Left lung (tissue), 14 donors: ENCODE results near the gene EMD. TPM values are rescaled to one million over a fixed set of nuclear protein-coding genes. Genes with fewer than 3 reads are reported as not detected.

Experiments
- ATAC-seq: fragments of 200-7000 bp; cut with Tn5 transposase; one replicate; pipeline ENCODE4 v1.9.1; 2020; ENCODE audit warnings: moderate library complexity
- DNase-seq, 4 donors: peaks; one replicate each; pipeline ENCODE4 v3.0.0-alpha.2; 2013 to 2020
- H3K27ac ChIP-seq, 2 donors: fragments of 200-600 bp; sonication (generic) in 1 of 2; one replicate each; pipeline versions ENCODE4 v1.5.0 to v1.8.0; 2020 to 2021
- H3K27me3 ChIP-seq, 2 donors: fragments of 200-600 bp; sonication (generic) in 1 of 2; one replicate each; pipeline versions ENCODE4 v1.5.0 to v1.8.0; 2020 to 2021
- H3K36me3 ChIP-seq, 2 donors: fragments of 200-600 bp; sonication (generic) in 1 of 2; one replicate each; pipeline versions ENCODE4 v1.5.0 to v1.8.0; 2020 to 2021
- H3K4me1 ChIP-seq, 2 donors: fragments of 200-600 bp; one replicate each; pipeline ENCODE4 v1.8.0; 2021
- H3K4me3 ChIP-seq, 2 donors: fragments of 200-600 bp; sonication (generic) in 1 of 2; one replicate each; pipeline versions ENCODE4 v1.5.0 to v1.8.0; 2020 to 2021; ENCODE audit warnings: mild to moderate bottlenecking in 1 of 2
- H3K9me3 ChIP-seq, 2 donors: fragments of 200-600 bp; sonication (generic) in 1 of 2; one replicate each; pipeline versions ENCODE4 v1.5.0 to v1.8.0; 2020 to 2021
- intact Hi-C, 2 donors: fragments of 100-400 bp; cut with DNase I; formaldehyde crosslinking; loops; one replicate each; pipeline versions ENCODE4 v1.11.2 to v1.14.2; 2022
- long read RNA-seq, 12 donors: library from polyadenylated mRNA in 2 of 12; unstranded in 2 of 12; transcript quantifications; one replicate each; pipeline ENCODE4 v2.0.0 and lab custom pipeline, GENCODE V29; 2019 to 2026
- polyA plus RNA-seq, 6 donors: library from polyadenylated mRNA; unstranded; fragments of 120-200 nt; gene quantifications; one replicate each; pipeline ENCODE4 v1.2.1, GENCODE V29; 2013; ENCODE audit not compliant: insufficient read length in 6 of 6
- total RNA-seq, 2 donors: library from RNA; stranded (reverse); fragmentation: NEBNext Ultra II Directional; extraction: Animal tissue kit (Norgen Biotek cat#: 25700); gene quantifications; one replicate each; pipeline ENCODE4 v1.2.1, GENCODE V29; 2021
- TF ChIP-seq, protein P1 (sequence below), 2 donors: fragments of 200-600 bp; sonication (generic) in 1 of 2; IDR thresholded peaks; one replicate each; pipeline versions ENCODE4 v1.5.0 to v1.8.0; 2021; ENCODE audit warnings: antibody characterized with exemption in 2 of 2
- donor health status: DM: no; HTN: yes; CAD: no.
- donor health status: DM: no; HTN: no; CAD: no.

The EMD gene
- total RNA-seq (10 to 100 TPM; 50.1 to 56.6 TPM), polyA plus RNA-seq (10 to 100 TPM; 55.4 to 77.1 (median 66.3) TPM)
- long read RNA-seq, donor 1, transcript EMD-202 (6 exons, 1,379 nt), result major isoform, 29 of 31 reads
- long read RNA-seq, donor 1, partial matches to known transcripts, result 0 of 31 reads
- long read RNA-seq, donor 1, other reads (novel, unspliced or antisense), result 0 of 31 reads
- long read RNA-seq, donor 2, transcript EMD-202 (6 exons, 1,379 nt), result major isoform, 37 of 41 reads
- long read RNA-seq, donor 2, partial matches to known transcripts, result 0 of 41 reads
- long read RNA-seq, donor 2, other reads (novel, unspliced or antisense), result 0 of 41 reads
- long read RNA-seq, donor 3, transcript EMD-202 (6 exons, 1,379 nt), result major isoform, 24 of 28 reads
- long read RNA-seq, donor 3, partial matches to known transcripts, result 0 of 28 reads
- long read RNA-seq, donor 3, other reads (novel, unspliced or antisense), result 0 of 28 reads
- long read RNA-seq, donor 4, partial matches to known transcripts, result 0 of 2 reads
- long read RNA-seq, donor 4, other reads (novel, unspliced or antisense), result 1 of 2 reads
- long read RNA-seq, donor 5, transcript EMD-202 (6 exons, 1,379 nt), result major isoform, 25 of 29 reads
- long read RNA-seq, donor 5, partial matches to known transcripts, result 0 of 29 reads
- long read RNA-seq, donor 5, other reads (novel, unspliced or antisense), result 0 of 29 reads
- long read RNA-seq, donor 6, transcript EMD-202 (6 exons, 1,379 nt), result major isoform, 23 of 25 reads
- long read RNA-seq, donor 6, partial matches to known transcripts, result 0 of 25 reads
- long read RNA-seq, donor 6, other reads (novel, unspliced or antisense), result 0 of 25 reads
- long read RNA-seq, donor 7, transcript EMD-202 (6 exons, 1,379 nt), result major isoform, 14 of 15 reads
- long read RNA-seq, donor 7, partial matches to known transcripts, result 0 of 15 reads
- long read RNA-seq, donor 7, other reads (novel, unspliced or antisense), result 0 of 15 reads
- long read RNA-seq, donor 8, transcript EMD-202 (6 exons, 1,379 nt), result major isoform, 30 of 32 reads
- long read RNA-seq, donor 8, partial matches to known transcripts, result 0 of 32 reads
- long read RNA-seq, donor 8, other reads (novel, unspliced or antisense), result 0 of 32 reads
- long read RNA-seq, donor 9, result 0 reads
- long read RNA-seq, donor 10, result 0 reads
- long read RNA-seq, donor 11, transcript EMD-202 (6 exons, 1,379 nt), result major isoform, 37 of 48 reads
- long read RNA-seq, donor 11, partial matches to known transcripts, result 0 of 48 reads
- long read RNA-seq, donor 11, other reads (novel, unspliced or antisense), result 6 of 48 reads
- long read RNA-seq, donor 12, transcript EMD-202 (6 exons, 1,379 nt), result major isoform, 22 of 28 reads
- long read RNA-seq, donor 12, partial matches to known transcripts, result 0 of 28 reads
- long read RNA-seq, donor 12, other reads (novel, unspliced or antisense), result 5 of 28 reads

DNA sequence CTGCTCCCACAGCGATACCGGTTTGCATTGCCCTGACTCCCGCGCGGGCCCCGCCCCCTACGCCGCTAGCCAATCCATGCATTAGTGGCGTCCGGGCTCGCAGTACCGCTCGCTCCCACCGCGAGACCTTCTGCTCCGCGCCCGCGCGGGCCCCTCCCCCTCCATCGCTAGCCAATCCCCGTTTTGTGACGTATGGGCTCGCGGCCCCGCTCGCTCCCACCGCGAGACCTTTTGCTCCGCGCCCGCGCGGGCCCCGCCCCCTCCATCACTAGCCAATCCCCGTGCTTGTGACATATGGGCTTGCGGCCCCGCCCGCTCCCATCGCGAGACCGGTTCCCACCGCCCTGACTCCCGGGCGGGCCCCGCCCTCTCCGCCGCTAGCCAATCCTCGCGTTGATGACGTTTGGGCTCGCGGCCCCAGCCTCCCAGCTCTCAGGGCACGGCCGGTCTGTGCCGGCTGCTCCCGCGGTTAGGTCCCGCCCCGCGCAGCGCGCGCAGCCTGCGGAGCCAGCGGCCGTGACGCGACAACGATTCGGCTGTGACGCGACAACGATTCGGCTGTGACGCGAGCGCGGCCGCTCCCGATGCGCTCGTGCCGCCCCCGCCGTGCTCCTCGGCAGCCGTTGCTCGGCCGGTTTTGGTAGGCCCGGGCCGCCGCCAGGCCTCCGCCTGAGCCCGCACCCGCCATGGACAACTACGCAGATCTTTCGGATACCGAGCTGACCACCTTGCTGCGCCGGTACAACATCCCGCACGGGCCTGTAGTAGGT is at the start of gene EMD:
EMD (plus strand) TSS at position 497 of the 770 bp plus-strand sequence; CDS start at position 687, 190 bp downstream.
- Histone ChIP-seq H3K27ac (peak within 1 kb of the TSS; percentile 95 to 96), H3K36me3 (no peaks in the 10 kb centered on the region), H3K4me3 (peak within 1 kb of the TSS; percentile 56 to 62), H3K9me3 (no peaks in the 10 kb centered on the region), H3K27me3 (no peaks in the 10 kb centered on the region), H3K4me1 (peaks cover 0 to 26% of the 10 kb centered on the region in 2 donors)
- DNase-seq, result peak; percentile 94 to 98 (median 97)
- intact Hi-C loops, result no loop called here
- TF ChIP-seq, protein P1, sequence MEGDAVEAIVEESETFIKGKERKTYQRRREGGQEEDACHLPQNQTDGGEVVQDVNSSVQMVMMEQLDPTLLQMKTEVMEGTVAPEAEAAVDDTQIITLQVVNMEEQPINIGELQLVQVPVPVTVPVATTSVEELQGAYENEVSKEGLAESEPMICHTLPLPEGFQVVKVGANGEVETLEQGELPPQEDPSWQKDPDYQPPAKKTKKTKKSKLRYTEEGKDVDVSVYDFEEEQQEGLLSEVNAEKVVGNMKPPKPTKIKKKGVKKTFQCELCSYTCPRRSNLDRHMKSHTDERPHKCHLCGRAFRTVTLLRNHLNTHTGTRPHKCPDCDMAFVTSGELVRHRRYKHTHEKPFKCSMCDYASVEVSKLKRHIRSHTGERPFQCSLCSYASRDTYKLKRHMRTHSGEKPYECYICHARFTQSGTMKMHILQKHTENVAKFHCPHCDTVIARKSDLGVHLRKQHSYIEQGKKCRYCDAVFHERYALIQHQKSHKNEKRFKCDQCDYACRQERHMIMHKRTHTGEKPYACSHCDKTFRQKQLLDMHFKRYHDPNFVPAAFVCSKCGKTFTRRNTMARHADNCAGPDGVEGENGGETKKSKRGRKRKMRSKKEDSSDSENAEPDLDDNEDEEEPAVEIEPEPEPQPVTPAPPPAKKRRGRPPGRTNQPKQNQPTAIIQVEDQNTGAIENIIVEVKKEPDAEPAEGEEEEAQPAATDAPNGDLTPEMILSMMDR (IDR thresholded peaks at IDR 0.05), result peak in 1 of 2 donors; percentile 46
- peak; percentile 89 for ATAC-seq

DNA sequence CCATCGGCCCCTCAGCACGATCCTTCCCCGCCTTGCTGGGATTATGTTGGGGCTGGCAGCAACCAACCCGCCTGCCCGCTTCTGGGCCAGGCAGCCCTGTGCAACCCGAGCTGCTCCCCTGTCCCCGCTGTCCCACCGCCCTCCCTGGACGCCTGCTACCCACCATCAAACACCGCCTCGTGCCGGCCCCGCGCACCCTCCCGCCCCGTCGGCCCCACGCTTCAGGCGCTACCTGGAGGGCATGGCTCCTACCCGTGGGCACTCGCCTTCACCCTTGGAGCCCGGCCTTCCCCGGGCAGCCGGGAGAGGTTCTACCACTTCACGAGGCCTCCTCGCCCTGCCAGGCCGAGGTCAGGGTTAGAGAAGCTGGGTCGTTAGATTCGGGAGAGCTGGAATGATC is 46.5 kb upstream of the EMD start:
- ATAC-seq (no peak), DNase-seq (no peak)
- no peak overlapping the region for H3K27ac ChIP-seq
- no peaks in the 10 kb centered on the region for H3K27me3 ChIP-seq
- no peak overlapping the region for H3K4me3 ChIP-seq
- intact Hi-C loops, result no loop called here
- TF ChIP-seq, protein P1 (IDR thresholded peaks at IDR 0.05), result no peak
- peaks cover 0 to 2% of the 10 kb centered on the region in 2 donors for H3K4me1 ChIP-seq
- H3K9me3 ChIP-seq, result no peaks in the 10 kb centered on the region
- no peaks in the 10 kb centered on the region for H3K36me3 ChIP-seq

DNA sequence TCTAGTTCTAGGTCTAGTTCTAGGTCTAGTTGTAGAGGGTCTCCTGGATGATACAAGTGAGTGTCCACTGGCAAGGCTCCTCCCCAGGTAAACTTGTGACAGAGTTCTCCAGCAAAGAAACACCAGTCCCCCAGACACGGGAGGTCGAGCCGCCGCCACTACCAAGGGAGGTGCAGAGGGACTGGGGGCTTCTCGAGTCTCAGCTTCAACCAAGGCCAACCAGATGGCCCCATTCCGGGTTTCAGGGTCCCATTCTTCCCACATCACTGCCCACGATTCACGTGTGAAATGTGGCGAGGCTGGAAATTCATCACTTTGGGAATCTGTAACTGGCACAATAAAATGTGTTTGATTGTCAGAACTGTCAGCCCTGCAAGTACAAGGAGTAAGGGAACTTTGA is 46.0 kb upstream of the EMD start:
- Histone ChIP-seq H3K27ac (no peak overlapping the region), H3K36me3 (no peaks in the 10 kb centered on the region), H3K4me3 (no peak overlapping the region), H3K27me3 (no peaks in the 10 kb centered on the region), H3K9me3 (no peaks in the 10 kb centered on the region), H3K4me1 (no peaks in the 10 kb centered on the region)
- intact Hi-C loops, result no loop called here
- ATAC-seq (no peak), DNase-seq (no peak)
- TF ChIP-seq, protein P1 (IDR thresholded peaks at IDR 0.05), result no peak

DNA sequence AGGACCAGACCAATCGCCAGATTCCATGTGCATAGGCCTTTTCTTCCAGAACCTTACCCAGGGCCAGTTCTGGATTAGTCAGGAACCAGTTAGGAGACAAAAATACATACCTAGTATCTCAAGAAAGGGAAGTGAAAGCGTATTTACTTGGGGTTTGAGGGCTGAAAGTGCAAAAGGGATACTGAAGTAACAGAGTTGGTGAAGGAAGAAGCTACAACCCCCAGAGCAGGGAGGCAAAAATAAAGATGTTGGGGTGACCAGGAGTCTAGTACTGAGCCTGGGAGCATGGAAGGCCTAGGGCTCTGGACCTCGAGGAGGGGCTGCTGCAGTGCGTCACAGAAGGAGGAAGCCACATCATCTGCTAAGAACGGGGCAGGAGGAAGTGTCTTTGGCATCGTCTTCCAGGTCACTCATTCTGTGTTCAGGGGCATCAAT is 45.2 kb upstream of the EMD start:
- TF ChIP-seq, protein P1 (IDR thresholded peaks at IDR 0.05), result no peak
- no peak for DNase-seq
- no peaks in the 10 kb centered on the region for H3K27me3 ChIP-seq

More for the DNA sequence above, 45.2 kb upstream of the EMD start:
- Histone ChIP-seq H3K36me3 (no peaks in the 10 kb centered on the region), H3K4me3 (no peak overlapping the region), H3K27ac (no peak overlapping the region), H3K4me1 (no peaks in the 10 kb centered on the region), H3K9me3 (no peaks in the 10 kb centered on the region)
- intact Hi-C loops, result no loop called here
- ATAC-seq, result no peak
